HG03342 (cell line): Measurements from ENCODE around the gene PTPRS.
"Not testable (repeated sequence)": the region's sequence is repeated elsewhere in the genome, so short reads cannot be mapped to it uniquely, and the experiment has no call there.

Experiments used
- ATAC-seq: cut with Tn5 transposase; IDR thresholded peaks from one replicate; pipeline ENCODE4 v1.9.1; 2021; ENCODE audit warnings: mild to moderate bottlenecking, moderate library complexity; ENCODE audit not compliant: unreplicated experiment

Gene PTPRS

GRCh38 chr19:5340637-5341447 lies at the start of gene PTPRS:
TSS of gene PTPRS (minus strand) at chr19:5340812. CDS start at chr19:5286140, 54,672 bp downstream.
- no peak for ATAC-seq

GRCh38 chr19:5389353-5389752 lies 48.7 kb upstream of the PTPRS start:
- no peak for ATAC-seq

GRCh38 chr19:5387472-5387871 lies 46.9 kb upstream of the PTPRS start:
- no peak for ATAC-seq

GRCh38 chr19:5386841-5387240 lies 46.2 kb upstream of the PTPRS start:
- ATAC-seq, result no peak

- ATAC-seq, result not testable (repeated sequence)
Measured at GRCh38 chr19:5381197-5381596, 40.6 kb upstream of the PTPRS start.

DNA sequence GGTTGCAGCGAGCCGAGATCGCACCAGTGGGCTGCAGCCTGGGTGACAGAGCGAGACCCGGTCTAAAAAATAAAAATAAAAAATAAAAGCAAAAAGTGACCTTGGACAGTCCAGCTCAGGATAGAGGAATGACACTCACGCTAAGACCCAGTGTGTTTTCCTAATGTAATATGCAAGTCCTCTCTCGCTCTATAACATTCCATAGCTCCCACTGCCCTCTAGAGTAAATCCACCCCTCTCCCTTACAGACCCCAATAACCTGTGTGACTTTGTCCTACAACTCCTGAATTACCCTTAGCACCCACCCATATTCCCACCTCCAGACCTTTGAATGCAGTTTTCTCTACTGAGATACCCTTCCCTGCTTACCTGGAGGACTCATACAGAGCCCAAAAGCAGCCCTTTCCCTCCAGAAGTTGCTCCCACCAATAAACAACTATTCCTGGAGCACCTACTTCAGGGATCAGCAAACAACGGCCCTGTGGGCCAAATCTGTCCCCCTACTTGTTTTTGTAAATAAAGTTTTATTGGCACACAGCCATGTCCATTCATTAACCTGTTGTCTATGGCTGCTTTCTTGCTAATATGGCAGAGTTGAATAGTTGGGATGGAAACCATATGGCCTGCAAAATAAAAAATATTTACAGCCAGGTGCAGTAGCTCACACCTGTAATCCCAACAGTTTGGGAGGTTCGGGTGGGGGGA lies 39.8 kb upstream of the PTPRS start:
- ATAC-seq, result no peak

DNA sequence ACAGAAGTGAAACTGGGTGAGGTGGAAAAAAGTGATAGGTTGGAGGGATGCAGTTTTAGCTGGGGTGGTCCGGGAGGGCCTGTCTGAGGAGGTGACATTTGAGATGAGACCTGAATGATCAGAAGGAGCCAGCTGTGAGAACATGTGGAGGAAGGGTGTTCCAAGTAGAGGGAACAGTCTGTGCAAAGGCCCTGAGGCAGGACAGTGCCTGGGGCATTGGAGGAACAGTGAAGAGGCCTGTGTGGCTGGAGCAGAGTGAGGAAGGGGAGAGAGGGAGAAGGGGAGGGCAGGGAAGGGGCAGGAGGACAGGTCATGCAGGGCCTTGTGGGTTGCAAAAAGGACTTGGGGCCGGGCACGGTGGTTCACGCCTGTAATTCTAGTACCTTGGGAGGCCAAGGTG lies 36.3 kb upstream of the PTPRS start:
- ATAC-seq, result no peak

DNA sequence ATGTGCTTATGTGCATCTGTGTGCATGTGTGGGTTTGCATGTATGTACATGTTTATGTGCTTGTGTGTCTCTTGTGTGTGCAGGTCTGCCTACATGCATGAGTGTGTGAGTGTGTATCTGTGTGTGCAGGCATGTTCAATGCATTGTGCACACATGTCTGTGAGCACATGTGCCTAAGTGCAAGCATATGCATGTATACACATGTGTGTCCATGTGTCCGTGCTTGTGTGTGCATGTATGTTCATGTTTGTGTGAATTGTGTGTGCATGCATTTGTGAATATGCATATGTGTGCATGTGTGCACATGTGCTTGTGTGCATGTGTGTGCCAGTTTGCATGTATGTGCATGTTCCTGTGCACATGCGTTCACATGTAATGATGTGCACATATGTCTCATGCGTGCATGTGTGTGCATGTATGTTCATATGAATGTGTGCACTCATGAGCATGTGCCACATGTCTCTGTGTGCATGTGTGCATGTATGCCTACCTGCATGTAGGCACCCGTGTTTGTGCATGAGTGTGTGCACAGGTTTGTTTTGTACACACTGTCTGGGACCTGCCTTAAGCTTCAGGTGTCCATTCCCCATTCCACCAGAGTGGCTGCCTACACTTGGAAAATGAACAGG lies 32.1 kb upstream of the PTPRS start:
- no peak for ATAC-seq

GRCh38 chr19:5369962-5370367 lies 29.4 kb upstream of the PTPRS start:
- ATAC-seq, result no peak

DNA sequence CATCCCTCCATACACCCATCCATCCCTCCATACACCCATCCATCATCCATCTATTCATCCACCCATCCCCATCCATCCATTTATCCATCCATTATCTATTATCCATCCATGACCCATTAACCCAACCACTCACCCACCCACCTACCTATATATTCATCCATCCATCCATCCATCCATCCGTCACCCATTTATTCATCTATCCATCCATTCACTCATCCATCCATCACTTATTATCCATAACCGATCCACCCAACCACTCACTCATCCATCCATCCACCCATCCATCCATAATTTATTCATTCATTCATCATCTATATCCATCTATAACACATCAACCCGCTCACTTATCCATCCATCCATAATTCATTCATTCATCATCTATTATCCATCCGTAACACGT lies 28.7 kb upstream of the PTPRS start:
- ATAC-seq, result no peak

- ATAC-seq, result no peak
Measured at GRCh38 chr19:5367530-5368133, 27.0 kb upstream of the PTPRS start.

- ATAC-seq, result no peak
Measured at GRCh38 chr19:5365905-5366304, 25.3 kb upstream of the PTPRS start.

DNA sequence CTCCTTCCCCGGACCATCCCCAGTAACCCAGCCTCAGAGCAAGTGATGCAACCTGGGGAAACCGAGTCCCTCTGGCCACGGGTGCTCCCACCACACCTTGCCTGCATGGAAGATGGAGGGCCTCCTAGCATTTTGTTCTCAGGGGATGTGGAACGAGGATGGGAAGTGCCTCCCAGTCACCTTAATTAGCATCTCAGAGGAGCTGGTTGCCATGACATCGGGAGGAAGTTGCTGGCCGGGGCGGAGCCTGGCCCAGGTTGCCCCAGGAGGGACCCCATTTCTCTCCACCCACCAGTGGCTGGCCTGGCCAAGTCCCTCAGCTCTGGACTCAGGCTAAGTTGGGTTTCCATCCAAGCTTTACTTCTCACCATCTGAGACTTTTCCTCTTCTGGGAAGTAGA lies 24.1 kb upstream of the PTPRS start:
- no peak for ATAC-seq

- ATAC-seq, result not testable (repeated sequence)
Measured at GRCh38 chr19:5361839-5362238, 21.2 kb upstream of the PTPRS start.

DNA sequence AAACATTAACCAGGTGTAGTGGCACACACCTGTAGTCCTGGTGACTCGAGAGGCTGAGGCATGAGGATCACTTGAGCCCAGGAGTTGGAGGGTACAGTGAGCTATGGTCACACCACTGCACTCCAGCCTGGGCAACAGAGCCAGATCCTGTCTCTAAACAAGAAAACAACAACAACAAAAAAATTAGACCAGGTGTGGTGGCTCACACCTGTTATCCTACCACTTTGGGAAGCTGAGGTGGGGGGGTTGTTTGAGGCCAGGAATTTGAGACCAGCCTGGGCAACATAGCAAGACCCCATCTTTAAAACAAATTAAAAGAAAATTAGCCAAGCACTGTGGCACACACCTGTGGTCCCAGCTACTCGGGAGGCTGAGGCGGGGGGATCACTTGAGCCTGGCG lies 20.8 kb upstream of the PTPRS start:
- no peak for ATAC-seq

DNA sequence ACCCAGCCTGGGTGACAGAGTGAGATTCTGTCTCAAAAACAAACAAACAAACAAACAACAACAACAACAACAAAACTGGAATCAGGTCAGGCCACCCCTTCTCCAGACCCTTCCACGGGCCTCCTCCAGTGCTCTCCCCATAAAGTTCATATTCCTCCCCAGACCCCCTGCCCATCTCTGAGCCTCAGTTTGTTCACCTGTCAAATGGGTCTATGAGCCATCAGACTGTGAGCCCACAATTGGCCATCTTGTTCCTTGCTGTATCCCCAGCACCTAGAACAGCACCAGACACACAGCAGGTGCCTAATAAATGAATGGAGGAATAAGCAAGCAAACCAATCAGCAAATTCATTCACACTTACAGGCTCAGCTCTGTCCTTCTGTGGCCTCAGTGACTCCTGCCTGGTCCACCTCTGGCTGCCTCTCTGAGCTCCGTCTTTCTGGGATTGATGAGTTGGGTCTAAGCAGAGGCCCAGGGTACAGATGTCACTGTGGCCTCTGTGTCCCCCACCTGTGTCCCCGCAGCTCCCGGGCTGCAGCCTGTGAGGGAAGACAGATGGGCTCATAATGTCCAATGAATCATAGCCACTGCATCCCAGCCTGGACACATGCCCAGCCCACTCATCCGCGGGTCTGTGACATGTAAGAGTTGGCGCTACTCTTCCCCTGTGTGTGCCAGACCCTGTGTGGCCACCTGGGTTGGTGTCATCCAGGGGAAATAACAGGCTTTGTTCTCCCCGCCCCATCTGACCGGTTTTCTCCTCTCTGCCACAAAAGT lies 19.6 kb upstream of the PTPRS start:
- ATAC-seq, result no peak

- ATAC-seq, result no peak
Measured at GRCh38 chr19:5358173-5358800, 17.7 kb upstream of the PTPRS start.

- no peak for ATAC-seq
Measured at GRCh38 chr19:5357584-5357983, 17.0 kb upstream of the PTPRS start.

GRCh38 chr19:5356918-5357317 lies 16.3 kb upstream of the PTPRS start:
- no peak for ATAC-seq

GRCh38 chr19:5356428-5356827 lies 15.8 kb upstream of the PTPRS start:
- no peak for ATAC-seq
